Loucy (cell line): ENCODE measurements around the gene TRNT1.

Experiments used
- H2AFZ ChIP-seq: fragments of 200-600 bp; sonication (generic); 2 replicates; pipeline ENCODE4 v1.6.0; 2016; ENCODE audit warnings: antibody characterized with exemption, mild to moderate bottlenecking, low read length, moderate library complexity
- H3F3A ChIP-seq: fragments of 200-600 bp; 2 replicates; pipeline ENCODE4 v1.6.0; 2016; ENCODE audit warnings: antibody characterized with exemption, low read depth, mild to moderate bottlenecking
- H3K27me3 ChIP-seq: fragments of 200-600 bp; sonication (generic); 2 replicates; pipeline ENCODE4 v1.6.1; 2014; ENCODE audit warnings: low read length, mild to moderate bottlenecking; ENCODE audit not compliant: insufficient read depth, poor library complexity, severe bottlenecking
- H3K36me3 ChIP-seq: fragments of 200-600 bp; sonication (generic); 2 replicates; pipeline ENCODE4 v1.6.1; 2016; ENCODE audit warnings: low read length; ENCODE audit not compliant: insufficient read depth
- H3K4me1 ChIP-seq: fragments of 200-600 bp; sonication (generic); 2 replicates; pipeline ENCODE4 v1.5.1; 2014; ENCODE audit warnings: low read length, mild to moderate bottlenecking; ENCODE audit not compliant: insufficient read depth, poor library complexity, severe bottlenecking
- H3K4me2 ChIP-seq: fragments of 200-600 bp; sonication (generic); 2 replicates; pipeline ENCODE4 v1.6.0; 2014; ENCODE audit warnings: antibody characterized with exemption, low read length, low read depth, mild to moderate bottlenecking; ENCODE audit not compliant: poor library complexity, severe bottlenecking
- H3K4me3 ChIP-seq: fragments of 200-600 bp; sonication (generic); 2 replicates; pipeline ENCODE4 v1.5.1; 2014; ENCODE audit warnings: low read length, mild to moderate bottlenecking, mixed read lengths; ENCODE audit not compliant: poor library complexity, severe bottlenecking
- H3K79me2 ChIP-seq: fragments of 200-600 bp; sonication (generic); 2 replicates; pipeline ENCODE4 v1.6.1; 2014; ENCODE audit warnings: low read length; ENCODE audit not compliant: insufficient read depth
- H3K9ac ChIP-seq: fragments of 200-600 bp; sonication (generic); 2 replicates; pipeline ENCODE4 v1.6.0; 2014; ENCODE audit warnings: mild to moderate bottlenecking, low read depth, low read length, moderate library complexity; ENCODE audit not compliant: poor library complexity, severe bottlenecking
- H3K9me2 ChIP-seq: fragments of 200-600 bp; sonication (generic); replicated peaks from 2 replicates; pipeline ENCODE4 v1.6.1; 2016; ENCODE audit warnings: low read depth, low read length, mixed read lengths
- H3K9me3 ChIP-seq: fragments of 200-600 bp; sonication (generic); 2 replicates; pipeline ENCODE4 v1.6.1; 2014; ENCODE audit warnings: mild to moderate bottlenecking, antibody characterized with exemption, low read length, low read depth; ENCODE audit not compliant: insufficient read depth
- H4K20me1 ChIP-seq: fragments of 200-600 bp; sonication (generic); 2 replicates; pipeline ENCODE4 v1.6.0; 2014; ENCODE audit warnings: antibody characterized with exemption, low read length, mild to moderate bottlenecking; ENCODE audit not compliant: insufficient read depth, poor library complexity, severe bottlenecking
- CTCF ChIP-seq: fragments of 200-600 bp; sonication (generic); conservative IDR thresholded peaks from 2 replicates; pipeline ENCODE4 v1.5.1; 2014; ENCODE audit warnings: mild to moderate bottlenecking, antibody characterized with exemption, low read length
- EZH2phosphoT487 ChIP-seq: fragments of 200-600 bp; IDR thresholded peaks from 2 replicates; pipeline ENCODE4 v1.6.1; 2018; ENCODE audit warnings: antibody characterized with exemption, mild to moderate bottlenecking, moderate library complexity, borderline replicate concordance

TRNT1 gene

GRCh38 chr3:3082234-3082924 lies 44.4 kb upstream of the TRNT1 start:
- Histone ChIP-seq H3K27me3 (no peaks in the 10 kb centered on the region), H3K36me3 (no peaks in the 10 kb centered on the region), H2AFZ (no peak overlapping the region), H3K9me2 (no peaks in the 10 kb centered on the region), H3K9ac (no peak overlapping the region), H3K79me2 (no peaks in the 10 kb centered on the region), H3K4me3 (no peak overlapping the region), H4K20me1 (no peaks in the 10 kb centered on the region), H3K4me1 (no peaks in the 10 kb centered on the region), H3K9me3 (no peaks in the 10 kb centered on the region), H3F3A (no peaks in the 10 kb centered on the region), H3K4me2 (no peak overlapping the region)
- TF ChIP-seq CTCF, result no peak
- no peak for TF ChIP-seq EZH2phosphoT487

GRCh38 chr3:3084890-3085289 lies 41.9 kb upstream of the TRNT1 start:
- Histone ChIP-seq H3K4me3 (no peak overlapping the region), H4K20me1 (no peaks in the 10 kb centered on the region), H2AFZ (no peak overlapping the region), H3K36me3 (no peaks in the 10 kb centered on the region), H3K79me2 (no peaks in the 10 kb centered on the region), H3K9me2 (no peaks in the 10 kb centered on the region), H3F3A (no peaks in the 10 kb centered on the region), H3K27me3 (no peaks in the 10 kb centered on the region), H3K4me2 (no peak overlapping the region), H3K9ac (no peak overlapping the region), H3K9me3 (no peaks in the 10 kb centered on the region), H3K4me1 (no peaks in the 10 kb centered on the region)
- TF ChIP-seq CTCF (no peak), EZH2phosphoT487 (no peak)

- Histone ChIP-seq H3K4me1 (no peaks in the 10 kb centered on the region), H3F3A (no peaks in the 10 kb centered on the region), H2AFZ (no peak overlapping the region), H3K4me3 (no peak overlapping the region), H3K4me2 (no peak overlapping the region), H4K20me1 (no peaks in the 10 kb centered on the region), H3K9ac (no peak overlapping the region), H3K36me3 (no peaks in the 10 kb centered on the region), H3K27me3 (no peaks in the 10 kb centered on the region), H3K79me2 (no peaks in the 10 kb centered on the region), H3K9me2 (no peaks in the 10 kb centered on the region), H3K9me3 (no peaks in the 10 kb centered on the region)
- no peak for TF ChIP-seq CTCF
- no peak for TF ChIP-seq EZH2phosphoT487
These were observed 41.0 kb upstream of the TRNT1 start for GRCh38 chr3:3085782-3086181.
